ENCODE data around the gene MAP4.
"Not testable (repeated sequence)": the region's sequence is repeated elsewhere in the genome, so short reads cannot be mapped to it uniquely, and the experiment has no call there.

The MAP4 gene

GRCh38 chr3:48016301-48016973, at the start of gene MAP4:
TSS of gene MAP4 (minus strand) at chr3:48016416. CDS start at chr3:47998860, 17,556 bp downstream.
- DNase-seq = peak; percentile 39 to 65

GRCh38 chr3:48065035-48065434, 48.8 kb upstream of the MAP4 start:
- no peak for DNase-seq

- no peak for DNase-seq
These were observed 48.1 kb upstream of the MAP4 start for GRCh38 chr3:48064292-48064829.

GRCh38 chr3:48061586-48061985, 45.4 kb upstream of the MAP4 start:
- not testable (repeated sequence) for DNase-seq

GRCh38 chr3:48058091-48058490, 41.9 kb upstream of the MAP4 start:
- no peak for DNase-seq

- no peak for DNase-seq
These were observed 41.3 kb upstream of the MAP4 start for GRCh38 chr3:48057521-48057920.

GRCh38 chr3:48047841-48048464, 31.7 kb upstream of the MAP4 start:
- no peak for DNase-seq

GRCh38 chr3:48042071-48042760, 26.0 kb upstream of the MAP4 start:
- no peak for DNase-seq

GRCh38 chr3:48039487-48040190, 23.4 kb upstream of the MAP4 start:
- no peak for DNase-seq

- DNase-seq = no peak
These were observed 22.8 kb upstream of the MAP4 start for GRCh38 chr3:48038971-48039481.

- no peak for DNase-seq
These were observed 17.8 kb upstream of the MAP4 start for GRCh38 chr3:48034000-48034516.

- DNase-seq = no peak
These were observed 14.0 kb upstream of the MAP4 start for GRCh38 chr3:48030188-48030587.

- no peak for DNase-seq
These were observed 11.0 kb upstream of the MAP4 start for GRCh38 chr3:48026951-48027908.

GRCh38 chr3:48026098-48026497, 9.9 kb upstream of the MAP4 start:
- DNase-seq = no peak

GRCh38 chr3:48024401-48024800, 8.2 kb upstream of the MAP4 start:
- no peak for DNase-seq

GRCh38 chr3:48023377-48023776, 7.2 kb upstream of the MAP4 start:
- DNase-seq = no peak

- no peak for DNase-seq
These were observed 6.0 kb upstream of the MAP4 start for GRCh38 chr3:48022178-48022577.

- no peak for DNase-seq
These were observed 2.6 kb upstream of the MAP4 start for GRCh38 chr3:48018841-48019240.

GRCh38 chr3:48015431-48016180, 610 bp downstream of the MAP4 start:
- no peak for DNase-seq

- DNase-seq = no peak
These were observed 1.9 kb downstream of the MAP4 start for GRCh38 chr3:48014358-48014757.

All from cerebellar nuclear complex (tissue), 1 donor.